SU-DHL-6 (cell line): ENCODE data around the gene CDC27.
A peak's percentile ranks its signal among the peaks of the same experiment; 100 is the strongest.

ENCODE experiments used
- H2AFZ ChIP-seq: fragments of 200-600 bp; sonication (generic); 2 replicates; pipeline ENCODE4 v1.6.1; 2014; ENCODE audit warnings: low read depth, mild to moderate bottlenecking, moderate library complexity, mixed read lengths, antibody characterized with exemption, low read length; ENCODE audit not compliant: severe bottlenecking
- H3F3A ChIP-seq: fragments of 200-600 bp; shearing (Covaris generic); 2 replicates; pipeline ENCODE4 v1.6.0; 2016; ENCODE audit warnings: antibody characterized with exemption, mild to moderate bottlenecking; ENCODE audit not compliant: insufficient read depth
- H3K27ac ChIP-seq: fragments of 200-600 bp; sonication (generic); 2 replicates; pipeline ENCODE4 v1.5.1; 2016; ENCODE audit warnings: low read depth, mild to moderate bottlenecking, low read length, moderate library complexity, mixed read lengths
- H3K27me3 ChIP-seq: fragments of 200-600 bp; sonication (generic), shearing (Covaris generic); 2 replicates; pipeline ENCODE4 v1.6.0; 2014; ENCODE audit warnings: mild to moderate bottlenecking, low read length
- H3K36me3 ChIP-seq: fragments of 200-600 bp; sonication (generic); 2 replicates; pipeline ENCODE4 v1.6.1; 2014; ENCODE audit warnings: mild to moderate bottlenecking, low read length, mixed read lengths
- H3K4me2 ChIP-seq: fragments of 300-600, 200-600 bp; shearing (Covaris generic), sonication (generic); 2 replicates; pipeline ENCODE4 v1.6.0; 2014; ENCODE audit warnings: low read length, low read depth, mild to moderate bottlenecking; ENCODE audit not compliant: poor library complexity, severe bottlenecking
- H3K4me3 ChIP-seq: fragments of 200-600 bp; sonication (generic); 2 replicates; pipeline ENCODE4 v1.5.1; 2014; ENCODE audit warnings: antibody characterized with exemption, low read length, mild to moderate bottlenecking, mixed read lengths; ENCODE audit not compliant: insufficient read depth, poor library complexity, severe bottlenecking
- H3K79me2 ChIP-seq: fragments of 200-600 bp; sonication (generic); 2 replicates; pipeline ENCODE4 v1.6.1; 2014; ENCODE audit warnings: mild to moderate bottlenecking, low read length, moderate library complexity; ENCODE audit not compliant: insufficient read depth
- H3K9ac ChIP-seq: fragments of 200-600 bp; sonication (generic); 2 replicates; pipeline ENCODE4 v1.7.0; 2014; ENCODE audit warnings: mild to moderate bottlenecking, low read length
- H3K9me2 ChIP-seq: fragments of 200-600 bp; sonication (generic); replicated peaks from 2 replicates; pipeline ENCODE4 v1.6.1; 2014; ENCODE audit warnings: low read length; ENCODE audit not compliant: insufficient read depth
- H3K9me3 ChIP-seq: fragments of 200-600 bp; sonication (generic); 2 replicates; pipeline ENCODE4 v1.6.1; 2014; ENCODE audit warnings: low read length, mixed read lengths; ENCODE audit not compliant: insufficient read depth
- H4K20me1 ChIP-seq: fragments of 200-600 bp; sonication (generic); 2 replicates; pipeline ENCODE4 v1.6.1; 2014; ENCODE audit warnings: low read depth, mild to moderate bottlenecking, antibody characterized with exemption, low read length, moderate library complexity, mixed read lengths
- CTCF ChIP-seq: fragments of 200-600 bp; sonication (generic); IDR thresholded peaks from one replicate; pipeline ENCODE4 v1.5.1; 2017; ENCODE audit warnings: antibody characterized with exemption, mild to moderate bottlenecking, low read length, moderate library complexity; ENCODE audit not compliant: insufficient read depth, poor library complexity, severe bottlenecking
- EZH2phosphoT487 ChIP-seq: fragments of 200-600 bp; sonication (generic), shearing (Covaris generic); conservative IDR thresholded peaks from 2 replicates; pipeline ENCODE4 v1.6.1; 2018; ENCODE audit warnings: mild to moderate bottlenecking, antibody characterized with exemption, low read length, moderate library complexity, mixed read lengths

The CDC27 gene

GRCh38 chr17:47102914-47103313 lies 86.2 kb downstream of the CDC27 start:
- H3K9me3 ChIP-seq: no peaks in the 10 kb centered on the region
- no peaks in the 10 kb centered on the region for H3K36me3 ChIP-seq
- H3F3A ChIP-seq: peaks cover 15% of the 10 kb centered on the region
- H3K27ac ChIP-seq: no peak overlapping the region
- H3K9ac ChIP-seq: no peak overlapping the region
- H3K79me2 ChIP-seq: peaks cover 11% of the 10 kb centered on the region
- no peaks in the 10 kb centered on the region for H3K9me2 ChIP-seq
- H4K20me1 ChIP-seq: no peaks in the 10 kb centered on the region
- no peak overlapping the region for H3K4me2 ChIP-seq
- TF ChIP-seq EZH2phosphoT487 (no peak), CTCF (no peak)
- no peak overlapping the region for H3K4me3 ChIP-seq
- no peaks in the 10 kb centered on the region for H3K27me3 ChIP-seq
- no peak overlapping the region for H2AFZ ChIP-seq

- peak overlapping the region; percentile 52 for H2AFZ ChIP-seq
- H3K36me3 ChIP-seq: no peaks in the 10 kb centered on the region
- peak overlapping the region; percentile 51 for H3K4me2 ChIP-seq
- H4K20me1 ChIP-seq: no peaks in the 10 kb centered on the region
- no peaks in the 10 kb centered on the region for H3K27me3 ChIP-seq
- H3K79me2 ChIP-seq: peaks cover 32% of the 10 kb centered on the region
- H3K27ac ChIP-seq: peak overlapping the region; percentile 80
- no peak for TF ChIP-seq CTCF
- no peak for TF ChIP-seq EZH2phosphoT487
- peak overlapping the region; percentile 88 for H3K9ac ChIP-seq
- peaks cover 30% of the 10 kb centered on the region for H3F3A ChIP-seq
- no peaks in the 10 kb centered on the region for H3K9me2 ChIP-seq
- H3K9me3 ChIP-seq: no peaks in the 10 kb centered on the region
- peak overlapping the region; percentile 77 for H3K4me3 ChIP-seq
These were observed 88.9 kb downstream of the CDC27 start for GRCh38 chr17:47099987-47100711.

- H3K4me3 ChIP-seq: peak overlapping the region; percentile 77
- H3K9me2 ChIP-seq: no peaks in the 10 kb centered on the region
- peak overlapping the region; percentile 88 for H3K9ac ChIP-seq
- no peaks in the 10 kb centered on the region for H3K27me3 ChIP-seq
- peaks cover 30% of the 10 kb centered on the region for H3F3A ChIP-seq
- peak overlapping the region; percentile 51 for H3K4me2 ChIP-seq
- peaks cover 36% of the 10 kb centered on the region for H3K79me2 ChIP-seq
- H3K27ac ChIP-seq: peak overlapping the region; percentile 80
- H4K20me1 ChIP-seq: no peaks in the 10 kb centered on the region
- no peaks in the 10 kb centered on the region for H3K36me3 ChIP-seq
- H3K9me3 ChIP-seq: no peaks in the 10 kb centered on the region
- H2AFZ ChIP-seq: peak overlapping the region; percentile 52
- TF ChIP-seq EZH2phosphoT487: no peak
- TF ChIP-seq CTCF: no peak
These were observed 89.6 kb downstream of the CDC27 start for GRCh38 chr17:47099451-47099986.
